Measurements from ENCODE around the gene MAPK12. TPM values are rescaled to one million over a fixed set of nuclear protein-coding genes. Genes with fewer than 3 reads are reported as not detected.

MAPK12 gene
- total RNA-seq, 1 experiment from 2014 or later = 31.4 TPM

- DNase-seq (ENCODE audit: low spot score) = no peak
These were observed 38.5 kb upstream of the MAPK12 start for GRCh38 chr22:50299785-50300619.

GRCh38 chr22:50298937-50299784, 37.7 kb upstream of the MAPK12 start:
- DNase-seq (ENCODE audit: low spot score) = no peak

- DNase-seq (ENCODE audit: low spot score) = no peak
These were observed 36.8 kb upstream of the MAPK12 start for GRCh38 chr22:50298266-50298637.

GRCh38 chr22:50297510-50298265, 36.2 kb upstream of the MAPK12 start:
- no peak for DNase-seq (ENCODE audit: low spot score)

- no peak for DNase-seq (ENCODE audit: low spot score)
These were observed 35.4 kb upstream of the MAPK12 start for GRCh38 chr22:50296658-50297490.

- no peak for DNase-seq (ENCODE audit: low spot score)
These were observed 32.8 kb upstream of the MAPK12 start for GRCh38 chr22:50294319-50294656.

GRCh38 chr22:50293441-50294318, 32.2 kb upstream of the MAPK12 start:
- DNase-seq (ENCODE audit: low spot score) = no peak

- no peak for DNase-seq (ENCODE audit: low spot score)
These were observed 31.4 kb upstream of the MAPK12 start for GRCh38 chr22:50292643-50293440.

GRCh38 chr22:50289942-50290630, 28.6 kb upstream of the MAPK12 start:
- no peak for DNase-seq (ENCODE audit: low spot score)

- no peak for DNase-seq (ENCODE audit: low spot score)
These were observed 27.9 kb upstream of the MAPK12 start for GRCh38 chr22:50289151-50289941.

- DNase-seq (ENCODE audit: low spot score) = no peak
These were observed 26.2 kb upstream of the MAPK12 start for GRCh38 chr22:50287731-50288130.

- DNase-seq (ENCODE audit: low spot score) = no peak
These were observed 25.3 kb upstream of the MAPK12 start for GRCh38 chr22:50286701-50287318.

GRCh38 chr22:50286275-50286674, 24.8 kb upstream of the MAPK12 start:
- no peak for DNase-seq (ENCODE audit: low spot score)

- no peak for DNase-seq (ENCODE audit: low spot score)
These were observed 24.2 kb upstream of the MAPK12 start for GRCh38 chr22:50285568-50286229.

- no peak for DNase-seq (ENCODE audit: low spot score)
These were observed 23.0 kb upstream of the MAPK12 start for GRCh38 chr22:50284479-50284878.

GRCh38 chr22:50283821-50284220, 22.3 kb upstream of the MAPK12 start:
- DNase-seq (ENCODE audit: low spot score) = no peak

Measured in A172 (cell line).